WTC11 (cell line): Measurements from ENCODE around the gene COBL. TPM values are rescaled to one million over a fixed set of nuclear protein-coding genes. Genes with fewer than 3 reads are reported as not detected.

Experiments used
- ATAC-seq: fragments of 200-7000 bp; cut with Tn5 transposase; 2 replicates; pipeline ENCODE4 v1.10.0; 2021; ENCODE audit warnings: mild to moderate bottlenecking, moderate library complexity
- CTCF ChIA-PET: fragments of 300-600 bp; sonication (Branson Sonifier 250); formaldehyde crosslinking; loops from one replicate; lab custom pipeline; 2021; ENCODE audit warnings: antibody characterized with exemption; lab: Charles Lee
- POLR2A ChIA-PET: fragments of 350-600 bp; sonication (Branson Sonifier 250); formaldehyde crosslinking; loops from one replicate; lab custom pipeline; 2021; ENCODE audit warnings: antibody characterized with exemption; lab: Charles Lee
- DNase-seq: peaks from one replicate; pipeline ENCODE4 v3.0.0; 2021; ENCODE audit warnings: low spot score
- H3K27ac Mint-ChIP-seq: 2 replicates; pipeline ENCODE4 v1.8.0; 2021; ENCODE audit warnings: mixed read lengths
- H3K27me3 Mint-ChIP-seq: 2 replicates; pipeline ENCODE4 v1.8.0; 2021; ENCODE audit warnings: low read depth, mild to moderate bottlenecking, moderate library complexity, mixed read lengths
- H3K36me3 Mint-ChIP-seq: 2 replicates; pipeline ENCODE4 v1.8.0; 2021; ENCODE audit warnings: mixed read lengths
- H3K4me1 Mint-ChIP-seq: 2 replicates; pipeline ENCODE4 v1.8.0; 2022; ENCODE audit warnings: mixed read lengths
- H3K4me3 Mint-ChIP-seq: 2 replicates; pipeline ENCODE4 v1.8.0; 2021; ENCODE audit warnings: mild to moderate bottlenecking, moderate library complexity, mixed read lengths
- H3K9me3 Mint-ChIP-seq: 2 replicates; pipeline ENCODE4 v1.8.0; 2021; ENCODE audit warnings: mixed read lengths
- CREM ChIP-seq: sonication (generic); formaldehyde crosslinking; IDR thresholded peaks from 2 replicates; pipeline ENCODE4 v1.8.1; 2022; ENCODE audit warnings: mild to moderate bottlenecking, missing genetic modification reagents, moderate library complexity
- ELF4 ChIP-seq: sonication (generic); formaldehyde crosslinking; IDR thresholded peaks from 2 replicates; pipeline ENCODE4 v1.8.1; 2022; ENCODE audit warnings: low read depth, mild to moderate bottlenecking, moderate library complexity, missing genetic modification reagents
- ESRRA ChIP-seq: sonication (generic); formaldehyde crosslinking; IDR thresholded peaks from 2 replicates; pipeline ENCODE4 v1.8.1; 2022; ENCODE audit warnings: mild to moderate bottlenecking, missing genetic modification reagents, borderline replicate concordance
- GTF2I ChIP-seq: fragments of 250-450 bp; sonication (Bioruptor Pico); conservative IDR thresholded peaks from 2 replicates; pipeline ENCODE4 v1.4.0; 2021; ENCODE audit warnings: mild to moderate bottlenecking
- KAT7 ChIP-seq: sonication (generic); formaldehyde crosslinking; IDR thresholded peaks from 2 replicates; pipeline ENCODE4 v1.8.1; 2023; ENCODE audit warnings: missing genetic modification reagents, mild to moderate bottlenecking, borderline replicate concordance
- MXD4 ChIP-seq: fragments of 250-450 bp; sonication (Bioruptor Pico); IDR thresholded peaks from 2 replicates; pipeline ENCODE4 v1.8.0; 2021; ENCODE audit warnings: mild to moderate bottlenecking, moderate library complexity, borderline replicate concordance
- MYBL2 ChIP-seq: sonication (generic); formaldehyde crosslinking; IDR thresholded peaks from 2 replicates; pipeline ENCODE4 v1.8.1; 2023; ENCODE audit warnings: mild to moderate bottlenecking, moderate library complexity, missing genetic modification reagents
- NFYB ChIP-seq: sonication (generic); formaldehyde crosslinking; conservative IDR thresholded peaks from 2 replicates; pipeline ENCODE4 v1.8.0; 2022; ENCODE audit warnings: low read depth, missing genetic modification reagents
- OVOL2 ChIP-seq: fragments of 250-450 bp; sonication (Bioruptor Pico); IDR thresholded peaks from 2 replicates; pipeline ENCODE4 v1.9.0; 2021; ENCODE audit warnings: mild to moderate bottlenecking, borderline replicate concordance
- RORB ChIP-seq: fragments of 250-450 bp; sonication (Bioruptor Pico); IDR thresholded peaks from 2 replicates; pipeline ENCODE4 v1.9.0; 2021; ENCODE audit warnings: mild to moderate bottlenecking
- SMAD3 ChIP-seq: sonication (generic); formaldehyde crosslinking; IDR thresholded peaks from 2 replicates; pipeline ENCODE4 v1.8.0; 2022; ENCODE audit warnings: missing genetic modification reagents, mild to moderate bottlenecking, borderline replicate concordance
- SMAD4 ChIP-seq: sonication (generic); formaldehyde crosslinking; IDR thresholded peaks from 2 replicates; pipeline ENCODE4 v1.8.0; 2022; ENCODE audit warnings: mild to moderate bottlenecking, missing genetic modification reagents
- USF1 ChIP-seq: sonication (generic); formaldehyde crosslinking; IDR thresholded peaks from 2 replicates; pipeline ENCODE4 v1.8.0; 2022; ENCODE audit warnings: mild to moderate bottlenecking, missing genetic modification reagents
- ZNF671 ChIP-seq: fragments of 250-450 bp; sonication (Bioruptor Pico); IDR thresholded peaks from 2 replicates; pipeline ENCODE4 v1.8.0; 2021; ENCODE audit warnings: mild to moderate bottlenecking
- total RNA-seq: library from RNA; stranded (reverse); gene quantifications from 3 replicates; pipeline ENCODE4 v1.2.3, GENCODE V29; 2021
- TF ChIP-seq, protein P1 (sequence below): sonication (generic); formaldehyde crosslinking; IDR thresholded peaks from 2 replicates; pipeline ENCODE4 v1.8.0; 2023; ENCODE audit warnings: missing genetic modification reagents, mild to moderate bottlenecking, borderline replicate concordance
- TF ChIP-seq, protein P2 (sequence below): sonication (generic); formaldehyde crosslinking; IDR thresholded peaks from 2 replicates; pipeline ENCODE4 v1.8.1; 2022; ENCODE audit warnings: mild to moderate bottlenecking, missing genetic modification reagents, moderate library complexity, borderline replicate concordance
- TF ChIP-seq, protein P3 (sequence below): fragments of 250-450 bp; sonication (Bioruptor Pico); IDR thresholded peaks from 2 replicates; pipeline ENCODE4 v2.1.2; 2022; ENCODE audit warnings: mild to moderate bottlenecking, moderate library complexity
- TF ChIP-seq, protein P4 (sequence below): sonication (generic); formaldehyde crosslinking; IDR thresholded peaks from 2 replicates; pipeline ENCODE4 v1.8.1; 2023; ENCODE audit warnings: mild to moderate bottlenecking, missing genetic modification reagents
- TF ChIP-seq, protein P5 (sequence below): sonication (generic); formaldehyde crosslinking; IDR thresholded peaks from 2 replicates; pipeline ENCODE4 v1.8.0; 2023; ENCODE audit warnings: mild to moderate bottlenecking, missing genetic modification reagents

COBL gene
- total RNA-seq, 1 experiment from 2014 or later = 36.5 TPM

GRCh38 chr7:51127618-51127904 is 189.0 kb downstream of the COBL start:
- POLR2A ChIA-PET = no interaction called here

GRCh38 chr7:51126813-51127617 is 189.6 kb downstream of the COBL start:
- CTCF ChIA-PET = interaction anchor here (0.5 to 0.6 kb wide), 2 partner anchors 36 to 112 kb away, joined by 3 to 5 read pairs; no protein-coding TSS in a partner anchor
- ATAC-seq (no peak), DNase-seq (no peak)
- POLR2A ChIA-PET = no interaction called here
- Mint-ChIP-seq H3K4me3 (no peak overlapping the region), H3K27me3 (no peaks in the 10 kb centered on the region), H3K36me3 (peaks cover 3% of the 10 kb centered on the region), H3K27ac (no peak overlapping the region), H3K4me1 (peaks cover 16% of the 10 kb centered on the region), H3K9me3 (peaks cover 4% of the 10 kb centered on the region; the same call in 1 of the 2 replicates)
- no peak for TF ChIP-seq ELF4 (CRISPR knock-in tag)
- TF ChIP-seq, protein P1, sequence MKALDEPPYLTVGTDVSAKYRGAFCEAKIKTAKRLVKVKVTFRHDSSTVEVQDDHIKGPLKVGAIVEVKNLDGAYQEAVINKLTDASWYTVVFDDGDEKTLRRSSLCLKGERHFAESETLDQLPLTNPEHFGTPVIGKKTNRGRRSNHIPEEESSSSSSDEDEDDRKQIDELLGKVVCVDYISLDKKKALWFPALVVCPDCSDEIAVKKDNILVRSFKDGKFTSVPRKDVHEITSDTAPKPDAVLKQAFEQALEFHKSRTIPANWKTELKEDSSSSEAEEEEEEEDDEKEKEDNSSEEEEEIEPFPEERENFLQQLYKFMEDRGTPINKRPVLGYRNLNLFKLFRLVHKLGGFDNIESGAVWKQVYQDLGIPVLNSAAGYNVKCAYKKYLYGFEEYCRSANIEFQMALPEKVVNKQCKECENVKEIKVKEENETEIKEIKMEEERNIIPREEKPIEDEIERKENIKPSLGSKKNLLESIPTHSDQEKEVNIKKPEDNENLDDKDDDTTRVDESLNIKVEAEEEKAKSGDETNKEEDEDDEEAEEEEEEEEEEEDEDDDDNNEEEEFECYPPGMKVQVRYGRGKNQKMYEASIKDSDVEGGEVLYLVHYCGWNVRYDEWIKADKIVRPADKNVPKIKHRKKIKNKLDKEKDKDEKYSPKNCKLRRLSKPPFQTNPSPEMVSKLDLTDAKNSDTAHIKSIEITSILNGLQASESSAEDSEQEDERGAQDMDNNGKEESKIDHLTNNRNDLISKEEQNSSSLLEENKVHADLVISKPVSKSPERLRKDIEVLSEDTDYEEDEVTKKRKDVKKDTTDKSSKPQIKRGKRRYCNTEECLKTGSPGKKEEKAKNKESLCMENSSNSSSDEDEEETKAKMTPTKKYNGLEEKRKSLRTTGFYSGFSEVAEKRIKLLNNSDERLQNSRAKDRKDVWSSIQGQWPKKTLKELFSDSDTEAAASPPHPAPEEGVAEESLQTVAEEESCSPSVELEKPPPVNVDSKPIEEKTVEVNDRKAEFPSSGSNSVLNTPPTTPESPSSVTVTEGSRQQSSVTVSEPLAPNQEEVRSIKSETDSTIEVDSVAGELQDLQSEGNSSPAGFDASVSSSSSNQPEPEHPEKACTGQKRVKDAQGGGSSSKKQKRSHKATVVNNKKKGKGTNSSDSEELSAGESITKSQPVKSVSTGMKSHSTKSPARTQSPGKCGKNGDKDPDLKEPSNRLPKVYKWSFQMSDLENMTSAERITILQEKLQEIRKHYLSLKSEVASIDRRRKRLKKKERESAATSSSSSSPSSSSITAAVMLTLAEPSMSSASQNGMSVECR (CRISPR knock-in tag) = no peak
- no peak for TF ChIP-seq MYBL2 (CRISPR knock-in tag)
- TF ChIP-seq SMAD4 (CRISPR knock-in tag) = no peak
- no peak for TF ChIP-seq CREM (CRISPR knock-in tag)
- no peak for TF ChIP-seq KAT7 (CRISPR knock-in tag)
- no peak for TF ChIP-seq OVOL2 (CRISPR knock-in tag)
- TF ChIP-seq SMAD3 = no peak
- no peak for TF ChIP-seq MXD4 (CRISPR knock-in tag)
- TF ChIP-seq NFYB (CRISPR knock-in tag) = no peak
- TF ChIP-seq, protein P2, sequence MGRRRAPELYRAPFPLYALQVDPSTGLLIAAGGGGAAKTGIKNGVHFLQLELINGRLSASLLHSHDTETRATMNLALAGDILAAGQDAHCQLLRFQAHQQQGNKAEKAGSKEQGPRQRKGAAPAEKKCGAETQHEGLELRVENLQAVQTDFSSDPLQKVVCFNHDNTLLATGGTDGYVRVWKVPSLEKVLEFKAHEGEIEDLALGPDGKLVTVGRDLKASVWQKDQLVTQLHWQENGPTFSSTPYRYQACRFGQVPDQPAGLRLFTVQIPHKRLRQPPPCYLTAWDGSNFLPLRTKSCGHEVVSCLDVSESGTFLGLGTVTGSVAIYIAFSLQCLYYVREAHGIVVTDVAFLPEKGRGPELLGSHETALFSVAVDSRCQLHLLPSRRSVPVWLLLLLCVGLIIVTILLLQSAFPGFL (CRISPR knock-in tag) = no peak

More at GRCh38 chr7:51127618-51127904, 189.0 kb downstream of the COBL start:
- Mint-ChIP-seq H3K4me3 (no peak overlapping the region), H3K27me3 (no peaks in the 10 kb centered on the region), H3K9me3 (peaks cover 9% of the 10 kb centered on the region), H3K27ac (no peak overlapping the region), H3K4me1 (peaks cover 10% of the 10 kb centered on the region), H3K36me3 (peaks cover 9% of the 10 kb centered on the region)
- TF ChIP-seq GTF2I (no peak), RORB (CRISPR knock-in tag) (no peak), ESRRA (CRISPR knock-in tag) (no peak), USF1 (CRISPR knock-in tag) (no peak), ZNF671 (CRISPR knock-in tag) (no peak)
- TF ChIP-seq, protein P3, sequence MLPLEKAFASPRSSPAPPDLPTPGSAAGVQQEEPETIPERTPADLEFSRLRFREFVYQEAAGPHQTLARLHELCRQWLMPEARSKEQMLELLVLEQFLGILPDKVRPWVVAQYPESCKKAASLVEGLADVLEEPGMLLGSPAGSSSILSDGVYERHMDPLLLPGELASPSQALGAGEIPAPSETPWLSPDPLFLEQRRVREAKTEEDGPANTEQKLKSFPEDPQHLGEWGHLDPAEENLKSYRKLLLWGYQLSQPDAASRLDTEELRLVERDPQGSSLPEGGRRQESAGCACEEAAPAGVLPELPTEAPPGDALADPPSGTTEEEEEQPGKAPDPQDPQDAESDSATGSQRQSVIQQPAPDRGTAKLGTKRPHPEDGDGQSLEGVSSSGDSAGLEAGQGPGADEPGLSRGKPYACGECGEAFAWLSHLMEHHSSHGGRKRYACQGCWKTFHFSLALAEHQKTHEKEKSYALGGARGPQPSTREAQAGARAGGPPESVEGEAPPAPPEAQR (CRISPR knock-in tag) = no peak
- TF ChIP-seq, protein P4, sequence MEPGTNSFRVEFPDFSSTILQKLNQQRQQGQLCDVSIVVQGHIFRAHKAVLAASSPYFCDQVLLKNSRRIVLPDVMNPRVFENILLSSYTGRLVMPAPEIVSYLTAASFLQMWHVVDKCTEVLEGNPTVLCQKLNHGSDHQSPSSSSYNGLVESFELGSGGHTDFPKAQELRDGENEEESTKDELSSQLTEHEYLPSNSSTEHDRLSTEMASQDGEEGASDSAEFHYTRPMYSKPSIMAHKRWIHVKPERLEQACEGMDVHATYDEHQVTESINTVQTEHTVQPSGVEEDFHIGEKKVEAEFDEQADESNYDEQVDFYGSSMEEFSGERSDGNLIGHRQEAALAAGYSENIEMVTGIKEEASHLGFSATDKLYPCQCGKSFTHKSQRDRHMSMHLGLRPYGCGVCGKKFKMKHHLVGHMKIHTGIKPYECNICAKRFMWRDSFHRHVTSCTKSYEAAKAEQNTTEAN (CRISPR knock-in tag) = no peak
- TF ChIP-seq, protein P5, sequence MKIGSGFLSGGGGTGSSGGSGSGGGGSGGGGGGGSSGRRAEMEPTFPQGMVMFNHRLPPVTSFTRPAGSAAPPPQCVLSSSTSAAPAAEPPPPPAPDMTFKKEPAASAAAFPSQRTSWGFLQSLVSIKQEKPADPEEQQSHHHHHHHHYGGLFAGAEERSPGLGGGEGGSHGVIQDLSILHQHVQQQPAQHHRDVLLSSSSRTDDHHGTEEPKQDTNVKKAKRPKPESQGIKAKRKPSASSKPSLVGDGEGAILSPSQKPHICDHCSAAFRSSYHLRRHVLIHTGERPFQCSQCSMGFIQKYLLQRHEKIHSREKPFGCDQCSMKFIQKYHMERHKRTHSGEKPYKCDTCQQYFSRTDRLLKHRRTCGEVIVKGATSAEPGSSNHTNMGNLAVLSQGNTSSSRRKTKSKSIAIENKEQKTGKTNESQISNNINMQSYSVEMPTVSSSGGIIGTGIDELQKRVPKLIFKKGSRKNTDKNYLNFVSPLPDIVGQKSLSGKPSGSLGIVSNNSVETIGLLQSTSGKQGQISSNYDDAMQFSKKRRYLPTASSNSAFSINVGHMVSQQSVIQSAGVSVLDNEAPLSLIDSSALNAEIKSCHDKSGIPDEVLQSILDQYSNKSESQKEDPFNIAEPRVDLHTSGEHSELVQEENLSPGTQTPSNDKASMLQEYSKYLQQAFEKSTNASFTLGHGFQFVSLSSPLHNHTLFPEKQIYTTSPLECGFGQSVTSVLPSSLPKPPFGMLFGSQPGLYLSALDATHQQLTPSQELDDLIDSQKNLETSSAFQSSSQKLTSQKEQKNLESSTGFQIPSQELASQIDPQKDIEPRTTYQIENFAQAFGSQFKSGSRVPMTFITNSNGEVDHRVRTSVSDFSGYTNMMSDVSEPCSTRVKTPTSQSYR = no peak
- ATAC-seq (no peak), DNase-seq (no peak)
- CTCF ChIA-PET = interaction anchor here (0.5 kb wide), 1 partner anchor 113 kb away, joined by 5 read pairs; no protein-coding TSS in a partner anchor
